Ecto neural progenitor cell (in vitro differentiated cells): Measurements from ENCODE around the gene IL17RD.

ENCODE experiments used
- DNase-seq: peaks from one replicate; pipeline ENCODE4 v3.0.0-alpha.2; 2018; ENCODE audit warnings: low spot score

IL17RD gene

DNA sequence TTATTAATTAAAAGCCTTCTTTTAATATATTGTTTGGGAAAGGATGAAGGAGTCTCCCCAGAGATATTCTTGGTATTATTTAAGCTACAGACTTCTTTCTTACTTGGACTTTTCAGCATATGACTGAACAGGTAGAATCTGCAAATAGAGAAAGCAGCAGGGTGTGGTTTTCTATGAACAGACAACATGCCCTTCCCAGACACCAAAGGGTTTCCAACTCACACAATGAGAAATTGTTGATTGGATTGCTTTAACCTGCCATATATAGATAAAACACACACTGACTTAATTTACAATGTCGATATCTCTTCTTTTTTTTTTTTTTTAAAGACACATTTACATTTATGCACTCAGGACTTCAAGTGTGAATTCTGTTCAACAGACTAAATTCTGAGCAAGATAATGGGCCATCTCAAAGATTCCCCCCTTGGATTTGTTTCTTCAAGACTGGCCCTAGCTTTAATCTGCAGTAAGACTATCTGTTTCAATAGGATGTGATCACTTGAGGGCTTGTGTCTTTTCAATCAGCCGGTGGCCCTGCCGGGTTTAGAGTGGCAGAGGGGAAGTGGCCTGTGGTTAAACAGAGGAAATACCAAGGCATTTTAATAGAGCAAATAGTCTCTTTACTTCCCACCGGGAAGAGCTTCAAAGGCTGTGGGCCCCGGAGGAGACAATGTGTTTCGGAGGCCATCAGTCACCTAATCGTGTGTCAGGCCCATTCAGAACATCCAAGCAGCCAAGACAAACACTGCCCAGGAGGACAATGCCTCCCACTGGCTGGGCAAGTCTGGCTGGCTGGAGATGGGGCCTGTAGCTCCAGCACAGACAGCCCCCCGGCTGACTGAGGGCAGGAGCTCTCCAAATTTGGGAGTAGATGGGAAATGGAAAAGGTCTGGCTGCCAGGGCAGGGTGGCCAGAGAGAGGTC lies 6.1 kb downstream of the IL17RD start:
- peak; percentile 62 for DNase-seq

DNA sequence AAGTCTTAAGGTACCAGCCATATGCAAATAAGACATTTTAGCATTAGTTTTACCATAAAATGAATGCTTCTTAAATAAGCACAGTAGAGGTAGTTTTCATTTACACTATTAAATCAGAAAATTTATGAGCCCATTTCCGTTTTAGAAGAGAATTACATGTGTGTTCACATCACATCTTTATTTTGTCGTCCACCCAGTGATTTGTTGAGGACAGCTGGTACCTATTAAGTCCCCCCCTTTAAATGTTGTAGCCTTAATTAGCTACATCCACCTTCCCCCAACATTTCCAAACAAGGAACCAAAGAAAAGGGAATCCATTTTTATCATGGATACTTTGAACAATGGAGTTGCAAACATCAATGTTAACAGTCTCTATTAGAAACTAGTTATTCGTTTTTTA lies 6.8 kb downstream of the IL17RD start:
- no peak for DNase-seq

DNA sequence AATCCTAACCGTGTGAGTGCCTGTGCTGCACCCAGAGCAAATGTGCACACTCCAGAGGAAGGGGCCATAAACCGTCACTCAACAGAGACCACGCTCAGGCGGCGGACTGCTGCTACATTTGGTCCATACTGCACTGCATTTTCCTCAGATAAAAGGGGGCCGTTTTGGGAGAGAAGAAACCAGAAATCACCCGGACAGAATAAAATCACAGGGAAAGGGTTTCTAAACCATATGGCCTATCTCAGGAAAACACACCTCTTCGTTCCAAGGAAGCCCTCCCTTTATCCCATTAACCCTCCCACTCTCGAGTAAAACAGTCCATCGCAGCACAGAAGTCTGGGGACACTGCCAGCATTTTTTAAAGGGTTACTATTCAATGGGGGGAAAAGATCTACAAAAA lies 7.6 kb downstream of the IL17RD start:
- no peak for DNase-seq

DNA sequence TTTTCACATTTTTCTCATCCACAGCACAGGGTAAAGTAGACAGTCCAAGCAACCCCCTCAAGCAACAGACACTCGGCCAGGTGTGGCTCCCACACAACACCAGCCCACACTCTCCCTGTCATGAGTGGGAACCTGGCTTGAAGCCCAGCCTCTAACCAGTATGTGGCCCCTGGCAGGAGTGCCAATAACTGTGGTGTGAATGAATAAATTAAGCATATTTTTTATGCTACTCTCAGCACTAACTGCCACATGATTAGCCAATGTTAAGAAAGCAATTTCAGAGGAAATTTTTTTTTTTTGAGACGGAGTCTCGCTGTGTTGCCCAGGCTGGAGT lies 9.9 kb downstream of the IL17RD start:
- DNase-seq = no peak

DNA sequence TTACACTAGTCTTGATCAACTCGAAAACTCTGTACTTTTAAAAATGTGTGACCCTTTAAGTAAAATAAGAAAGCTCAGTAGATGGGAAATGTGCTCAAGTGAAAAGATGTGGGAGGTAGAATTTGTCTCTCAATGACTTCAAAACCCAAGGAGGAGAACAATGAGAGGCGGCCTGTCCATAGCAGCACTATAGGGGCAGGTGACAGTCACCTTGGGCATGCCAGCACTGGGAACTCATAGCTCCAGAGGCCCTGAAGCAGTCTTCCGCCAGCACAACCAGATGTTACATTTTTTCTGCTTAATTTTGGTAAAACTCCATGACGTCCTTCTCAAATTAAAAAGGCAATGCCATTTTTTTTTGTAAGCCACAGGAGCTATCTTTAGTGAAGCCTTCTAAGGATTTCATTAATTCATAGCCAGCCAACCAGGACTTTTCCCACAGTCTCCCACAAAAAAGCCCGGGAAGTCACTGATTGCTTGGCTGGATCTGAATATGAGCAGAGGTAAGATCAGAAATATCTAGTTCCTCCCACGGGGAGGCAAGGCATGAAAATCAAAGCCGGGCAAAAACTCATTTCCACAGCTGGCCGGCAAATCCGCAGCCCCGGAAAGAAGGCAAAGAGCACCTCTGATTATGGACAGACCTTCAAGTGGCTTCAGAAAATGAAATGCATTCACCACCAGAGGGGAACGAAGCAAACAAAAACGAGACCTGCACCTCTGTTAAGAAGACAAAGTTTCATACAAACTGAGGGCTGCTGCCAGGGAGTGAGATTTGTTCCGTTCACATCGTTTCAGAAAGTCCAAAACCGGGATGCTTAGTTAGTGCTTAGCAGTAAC lies 10.5 kb downstream of the IL17RD start:
- DNase-seq = no peak

DNA sequence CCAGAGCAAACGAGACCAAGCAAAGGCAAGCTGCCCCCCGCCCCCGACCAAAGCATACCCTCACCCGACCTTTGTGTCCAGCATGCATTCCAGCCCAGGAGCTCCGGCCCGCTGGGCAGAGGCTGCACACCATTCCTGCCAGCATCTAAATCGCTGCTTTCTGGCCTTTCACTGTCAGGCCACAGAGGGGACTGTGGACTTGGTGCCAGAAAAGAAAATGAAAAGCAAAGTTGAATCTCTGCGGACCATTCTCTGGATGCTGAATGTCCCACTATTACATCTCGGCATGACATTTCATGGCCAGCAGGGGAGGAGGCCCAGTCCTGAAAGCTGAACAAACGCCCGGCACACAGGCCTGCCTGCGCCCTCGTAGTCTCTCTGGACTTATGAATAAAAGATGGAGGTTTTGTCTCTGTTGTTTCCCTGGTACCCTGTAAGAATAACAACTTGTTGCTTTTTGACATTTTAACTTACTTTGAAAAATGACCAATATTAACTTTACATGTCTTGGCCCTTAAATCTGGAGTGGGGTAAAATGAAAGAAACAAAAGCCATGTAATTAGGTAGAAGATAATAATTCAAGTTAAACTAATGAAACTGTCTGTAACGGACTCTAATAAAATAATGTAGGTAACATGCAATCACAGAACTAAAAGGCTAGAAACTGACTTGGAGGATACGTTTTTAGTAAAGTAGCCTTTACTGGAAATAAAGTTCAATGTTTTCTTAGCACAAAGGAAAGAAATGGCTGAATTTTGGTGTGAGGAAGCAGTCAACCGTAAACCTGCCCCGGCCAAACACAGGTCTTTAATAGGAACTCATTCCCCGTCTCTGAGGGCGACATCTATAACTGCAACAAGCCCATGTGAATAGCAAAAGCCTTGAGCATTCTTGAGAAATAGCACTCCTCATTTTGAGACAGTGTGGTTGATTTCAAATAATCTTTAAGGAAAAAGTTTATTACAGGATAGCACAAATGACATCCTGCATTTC lies 12.7 kb downstream of the IL17RD start:
- DNase-seq = peak; percentile 60

DNA sequence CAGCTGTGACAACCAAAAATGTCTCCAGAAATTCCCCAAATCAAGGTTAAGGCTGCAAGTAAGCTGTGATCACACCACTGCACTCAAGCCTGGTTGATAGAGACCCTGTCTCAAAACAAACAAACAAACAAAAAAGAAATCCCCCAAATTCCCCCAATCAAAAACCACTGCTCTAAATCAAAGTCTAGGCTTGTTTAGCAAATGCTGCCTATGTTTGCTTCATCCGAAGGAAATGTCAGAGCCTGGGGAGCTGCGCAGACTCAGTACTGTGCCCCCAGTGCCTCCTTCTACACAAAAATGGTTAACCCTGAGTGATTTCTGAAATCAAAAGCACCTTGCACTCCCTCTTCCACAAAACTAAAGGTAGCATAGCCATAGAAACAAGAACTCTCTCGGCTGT lies 13.4 kb downstream of the IL17RD start:
- DNase-seq = no peak

DNA sequence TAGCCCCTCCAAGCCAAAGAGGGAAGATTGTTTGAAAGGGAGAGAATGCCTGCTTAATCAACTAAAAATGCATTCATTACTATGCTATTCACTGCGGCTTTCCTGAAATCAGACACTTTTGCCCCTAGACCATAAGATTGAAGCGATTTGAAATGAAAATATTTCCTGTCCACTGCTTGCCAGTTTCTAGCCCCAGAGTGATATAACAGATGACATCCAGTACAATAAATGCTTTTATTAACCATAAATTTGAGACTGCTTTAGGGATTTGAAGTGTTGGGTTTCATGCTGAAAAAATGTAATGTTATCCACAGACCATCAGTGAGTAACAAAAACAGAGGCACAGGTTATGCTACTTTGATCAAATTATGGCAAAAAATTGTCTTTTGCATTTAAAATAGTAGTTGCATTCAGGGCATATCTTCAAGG lies 14.1 kb downstream of the IL17RD start:
- no peak for DNase-seq

DNA sequence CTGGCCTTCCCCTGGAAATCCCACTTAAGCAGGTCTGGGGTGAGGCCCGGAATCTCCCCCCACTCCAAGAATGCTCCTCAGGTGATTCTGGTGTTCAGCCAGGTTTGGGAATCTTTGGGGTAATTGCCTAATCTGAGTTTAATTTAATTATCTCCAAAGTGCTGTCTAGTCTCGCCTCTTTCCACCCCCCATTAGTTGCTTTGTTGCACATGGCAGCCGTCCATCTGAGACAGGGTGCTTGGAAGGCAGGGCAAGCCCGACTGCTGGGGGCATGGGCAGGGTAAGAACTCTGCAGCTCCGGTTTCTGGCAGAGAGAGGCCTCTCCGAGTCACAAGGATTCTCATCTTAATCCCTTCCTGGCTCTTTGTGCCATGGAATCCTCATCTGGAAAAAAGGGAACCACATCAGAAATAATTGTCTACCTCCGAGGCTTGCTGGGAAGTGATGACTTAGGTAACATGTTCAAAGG lies 15.0 kb downstream of the IL17RD start:
- peak; percentile 48 for DNase-seq

DNA sequence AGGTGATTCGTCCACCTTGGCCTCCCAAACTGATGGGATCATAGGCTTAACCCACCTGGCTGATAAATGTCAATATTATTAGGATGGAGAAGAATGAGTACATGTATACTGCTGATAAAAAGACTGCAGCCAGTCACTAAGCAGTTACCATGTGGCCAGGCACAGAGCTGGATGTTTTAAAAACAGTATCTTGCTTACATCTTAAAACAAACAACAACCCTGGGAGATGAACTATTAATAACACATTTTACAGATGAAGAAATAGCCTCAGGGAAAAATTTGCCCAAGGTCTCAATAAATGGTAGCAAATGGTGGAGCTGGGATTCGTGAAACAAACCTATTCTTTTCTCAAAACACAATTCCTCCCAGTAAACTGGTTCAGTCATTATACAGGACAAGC lies 18.1 kb downstream of the IL17RD start:
- no peak for DNase-seq

DNA sequence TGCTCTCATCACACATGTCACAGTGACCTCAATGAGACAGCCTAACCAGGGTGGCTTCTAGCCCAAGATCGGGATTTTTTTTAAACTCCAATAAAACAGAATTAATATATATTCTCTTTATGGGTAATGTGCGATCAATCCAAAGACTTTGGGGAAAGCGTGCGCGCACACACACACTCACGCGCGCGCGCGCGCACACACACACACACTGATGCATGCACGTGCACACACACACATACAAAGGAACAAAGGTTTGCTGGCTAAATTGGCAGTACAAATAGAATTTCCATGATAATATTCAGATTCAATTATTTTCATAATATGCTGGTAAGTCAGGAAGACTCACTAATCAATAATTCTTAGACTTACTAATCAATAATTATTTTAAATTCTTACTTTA lies 19.3 kb downstream of the IL17RD start:
- no peak for DNase-seq

DNA sequence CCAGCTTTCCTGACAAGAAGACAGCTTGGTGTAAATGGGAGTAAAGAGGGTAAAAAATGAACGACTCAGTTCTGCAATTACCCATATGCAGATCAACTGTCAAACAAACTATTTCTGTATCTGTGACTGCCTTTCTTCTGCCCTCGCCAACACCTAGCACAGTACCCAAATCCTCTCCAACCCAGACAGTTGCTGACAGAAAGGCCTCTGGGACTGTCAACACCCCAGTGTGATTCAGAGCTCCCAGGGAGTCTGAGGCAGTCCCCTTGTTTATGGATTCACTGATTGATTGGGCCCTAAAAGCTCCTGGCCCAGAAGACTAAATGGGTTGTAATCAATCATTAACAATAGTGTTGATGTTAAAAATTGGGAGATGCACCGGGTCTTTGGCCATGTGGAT lies 20.2 kb downstream of the IL17RD start:
- DNase-seq = no peak

DNA sequence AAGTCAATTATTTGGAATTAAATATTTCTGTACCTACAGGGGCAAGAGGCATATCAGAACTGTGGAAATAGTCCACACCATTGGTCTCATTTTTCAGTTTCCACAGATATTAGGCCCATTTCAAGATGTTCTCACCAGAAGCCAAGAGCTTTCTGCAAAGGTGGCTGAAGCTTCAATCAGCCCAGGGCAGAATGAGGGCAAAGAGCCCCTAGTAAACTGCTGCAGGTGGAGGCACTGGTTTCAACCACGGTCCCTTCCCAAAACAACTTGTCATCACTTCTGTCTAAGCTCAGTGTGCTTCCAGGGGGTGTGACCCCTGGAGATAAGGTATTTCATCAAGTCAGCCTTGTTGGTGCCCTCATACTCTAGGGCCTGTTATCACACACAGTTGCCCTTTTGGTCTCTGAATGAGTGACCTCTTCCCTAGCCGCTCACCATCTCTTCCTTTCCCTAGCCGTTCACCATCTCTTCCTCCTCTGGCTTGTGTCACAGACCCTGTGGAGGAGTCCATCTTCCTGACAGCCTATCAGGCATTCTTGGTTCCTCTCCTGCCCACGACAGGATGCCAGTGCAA lies 21.2 kb downstream of the IL17RD start:
- no peak for DNase-seq

DNA sequence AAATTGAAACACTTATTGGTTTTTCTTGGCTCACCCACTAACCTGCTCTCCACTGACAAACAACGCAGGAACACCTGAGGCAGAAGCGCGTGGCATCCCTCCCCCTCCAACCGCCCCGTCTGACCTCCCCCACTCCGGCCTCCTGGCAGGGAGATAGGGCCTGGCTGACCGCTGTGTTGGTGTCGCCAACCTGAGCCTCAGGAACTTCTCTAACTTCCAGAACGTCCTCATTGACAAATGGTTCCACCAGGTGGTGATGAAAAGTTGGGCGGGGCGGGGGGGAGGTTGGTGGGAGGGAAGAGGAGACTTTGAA lies 22.8 kb downstream of the IL17RD start:
- DNase-seq = no peak

DNA sequence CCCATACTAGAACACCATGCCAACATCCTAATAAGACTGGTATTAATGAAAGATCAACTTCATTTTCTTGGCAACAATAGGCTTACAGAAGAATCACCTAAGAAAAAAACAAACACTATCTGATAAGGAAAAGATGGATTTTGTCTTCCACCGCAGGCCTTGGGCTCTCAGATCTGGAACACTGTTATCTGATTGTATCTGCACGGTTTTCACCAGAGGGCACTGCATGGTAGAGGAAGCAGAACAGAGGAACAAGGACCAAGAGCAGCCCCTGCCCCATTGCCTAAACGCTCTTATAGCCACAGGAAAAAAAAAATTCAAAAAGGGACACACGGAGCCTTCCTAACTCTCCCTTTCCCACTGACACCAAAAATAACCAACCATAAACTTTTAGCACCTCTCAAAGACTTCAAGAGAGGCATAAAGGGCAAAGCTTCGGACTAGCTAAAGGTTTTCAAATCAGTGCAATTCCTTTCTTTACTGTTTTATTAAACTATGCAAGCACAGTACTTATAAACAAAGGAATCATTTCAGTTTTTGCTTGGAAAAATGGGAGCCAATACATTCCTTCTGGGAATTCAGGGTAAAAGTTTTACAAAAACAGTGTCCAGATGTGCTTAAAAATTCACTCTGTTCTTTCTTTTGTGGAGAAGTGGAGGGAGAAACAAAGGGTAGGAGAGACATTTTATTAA lies 23.3 kb downstream of the IL17RD start:
- DNase-seq = no peak

DNA sequence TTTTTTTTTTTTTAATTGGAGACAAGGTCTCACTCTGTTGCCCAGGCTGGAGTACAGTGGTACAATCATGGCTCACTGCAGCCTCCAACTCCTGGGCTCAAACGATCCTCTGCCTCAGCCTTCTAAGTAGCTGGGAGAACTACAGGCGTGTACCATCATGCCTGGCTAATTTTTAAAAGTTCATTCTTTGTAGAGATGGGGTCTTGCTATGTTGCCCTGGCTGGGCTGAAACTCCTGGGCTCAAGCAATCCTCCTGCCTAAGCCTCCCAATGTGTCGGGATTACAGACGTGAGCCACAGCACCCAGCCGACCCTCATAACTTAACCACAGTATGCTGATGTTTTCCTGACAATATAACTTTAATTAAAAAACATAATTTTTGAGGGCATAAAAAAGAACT lies 24.3 kb downstream of the IL17RD start:
- DNase-seq = no peak

DNA sequence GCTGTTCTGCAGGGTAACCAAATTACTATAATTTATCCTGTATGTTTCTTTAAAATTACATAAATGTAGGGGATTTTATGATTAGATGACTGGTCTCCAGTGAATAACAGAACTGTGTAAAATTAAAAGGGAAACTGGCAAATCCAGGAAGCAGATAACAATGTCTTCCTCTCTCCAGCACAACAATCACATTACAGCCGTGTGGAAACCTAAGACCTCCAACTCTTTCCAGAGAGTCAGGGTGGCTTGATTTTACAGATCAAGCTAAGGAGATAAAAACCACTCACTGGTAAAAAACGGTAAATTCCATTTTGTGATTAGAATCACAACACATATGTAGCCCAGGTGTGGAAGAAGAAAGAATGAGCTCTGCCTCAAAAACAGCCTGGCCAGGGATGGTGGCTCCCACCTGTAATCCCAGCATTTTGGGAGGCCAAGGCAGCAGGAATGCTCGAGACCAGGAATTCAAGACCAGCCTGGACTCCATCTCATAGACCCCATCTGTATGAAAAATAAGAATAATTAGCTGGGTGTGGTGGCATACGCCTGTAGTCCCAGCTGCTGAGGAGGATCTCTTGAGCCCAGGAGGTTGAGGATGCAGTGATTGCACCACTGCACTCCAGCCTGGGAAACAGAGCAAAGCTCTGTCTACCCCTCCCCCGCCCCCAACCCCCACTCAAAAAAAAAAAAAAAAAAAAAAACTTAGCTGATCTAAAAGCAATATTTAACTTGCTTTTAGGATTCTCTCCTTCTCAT lies 29.0 kb downstream of the IL17RD start:
- DNase-seq = no peak

DNA sequence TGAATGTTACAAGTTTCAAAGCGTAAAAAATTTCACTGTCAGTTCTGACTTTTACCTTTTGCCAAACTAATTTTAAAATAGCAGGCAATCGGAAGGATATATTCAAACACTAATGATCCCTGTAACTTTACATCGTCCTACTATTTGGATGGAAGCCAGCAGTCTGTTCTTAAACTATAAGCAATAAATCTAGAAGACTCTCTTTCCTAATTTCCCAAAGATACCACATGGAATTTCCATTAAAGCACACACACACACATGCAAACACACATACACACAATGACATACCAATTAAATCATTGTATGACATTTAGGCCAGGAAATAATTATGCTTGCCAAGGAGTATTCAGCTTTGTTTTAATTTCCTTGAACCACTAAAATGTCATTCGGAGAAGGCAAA lies 32.0 kb downstream of the IL17RD start:
- DNase-seq = no peak

DNA sequence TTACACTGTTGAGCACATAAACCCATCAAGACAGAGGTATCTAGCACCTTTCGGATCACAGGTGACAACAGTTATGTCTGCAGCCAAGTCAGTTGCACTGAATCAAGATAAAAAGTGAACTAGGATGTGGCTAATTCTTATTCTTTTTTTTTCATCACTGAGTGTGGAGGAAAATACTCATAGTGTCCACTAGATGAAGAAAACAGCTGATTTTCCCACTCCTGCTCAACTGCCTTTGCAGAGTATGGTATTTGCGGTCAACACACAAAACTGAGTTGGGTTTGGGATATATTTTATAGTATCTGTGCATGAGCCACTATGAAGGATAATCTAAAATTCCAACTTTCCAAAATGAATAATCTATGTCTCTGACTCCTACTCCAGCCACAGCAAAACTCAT lies 32.5 kb downstream of the IL17RD start:
- no peak for DNase-seq

DNA sequence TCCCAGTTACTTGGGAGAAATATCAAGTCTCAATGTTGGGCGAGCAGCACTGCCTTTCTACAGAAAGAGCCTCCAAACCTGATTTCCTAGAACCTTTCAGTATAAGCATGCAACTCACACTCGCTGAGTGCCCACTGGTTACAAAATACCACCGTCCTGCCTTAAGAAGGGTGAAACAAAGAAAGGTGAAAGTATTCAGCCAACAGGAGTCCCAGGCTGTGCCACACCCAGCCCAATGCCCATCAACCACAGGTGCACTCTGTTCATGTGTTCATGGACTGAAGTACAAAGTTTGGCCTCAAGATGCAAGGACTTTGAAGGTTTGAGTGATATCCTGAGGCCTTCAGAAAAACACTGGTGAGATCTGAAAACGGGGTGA lies 34.0 kb downstream of the IL17RD start:
- DNase-seq = no peak
